HPDE6-E6E7 (cell line): ENCODE measurements around the gene CYREN.
"Not testable (repeated sequence)": the region's sequence is repeated elsewhere in the genome, so short reads cannot be mapped to it uniquely, and the experiment has no call there.

ENCODE experiments used
- DNase-seq: peaks from one replicate; pipeline ENCODE4 v3.0.0; 2011; ENCODE audit warnings: missing footprints; ENCODE audit errors: extremely low spot score

CYREN gene

DNA sequence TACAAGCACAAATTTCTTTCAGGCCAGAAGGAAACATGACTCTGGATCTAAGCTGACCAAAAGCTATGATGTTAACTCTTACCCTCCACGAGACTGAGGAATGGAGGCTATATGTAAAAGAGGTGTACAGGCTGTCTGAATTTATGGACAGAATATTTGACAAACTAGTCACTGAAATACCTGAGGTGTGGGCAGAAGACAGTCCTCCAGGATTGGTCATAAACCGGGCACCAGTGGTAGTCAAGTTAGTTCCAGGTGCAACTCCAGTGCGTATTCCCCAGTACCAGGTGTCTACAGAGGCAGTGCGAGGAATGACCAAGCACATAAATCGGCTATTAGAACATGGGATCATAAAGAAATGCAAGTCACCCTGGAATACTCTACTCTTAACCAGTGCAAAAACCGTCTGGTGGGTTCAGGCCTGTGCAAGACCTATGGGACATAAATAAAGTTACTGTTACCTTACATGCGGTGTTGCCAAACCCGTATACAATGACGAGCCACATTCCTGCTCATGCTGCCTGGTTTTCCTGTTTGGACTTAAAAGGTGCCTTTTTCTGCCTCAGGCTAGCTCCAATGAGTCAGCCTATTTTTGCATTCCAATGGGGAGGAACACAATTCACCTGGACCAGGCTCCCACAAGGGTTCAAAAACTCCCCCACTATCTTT, 6.7 kb upstream of the CYREN start:
- peak; percentile 76 for DNase-seq

DNA sequence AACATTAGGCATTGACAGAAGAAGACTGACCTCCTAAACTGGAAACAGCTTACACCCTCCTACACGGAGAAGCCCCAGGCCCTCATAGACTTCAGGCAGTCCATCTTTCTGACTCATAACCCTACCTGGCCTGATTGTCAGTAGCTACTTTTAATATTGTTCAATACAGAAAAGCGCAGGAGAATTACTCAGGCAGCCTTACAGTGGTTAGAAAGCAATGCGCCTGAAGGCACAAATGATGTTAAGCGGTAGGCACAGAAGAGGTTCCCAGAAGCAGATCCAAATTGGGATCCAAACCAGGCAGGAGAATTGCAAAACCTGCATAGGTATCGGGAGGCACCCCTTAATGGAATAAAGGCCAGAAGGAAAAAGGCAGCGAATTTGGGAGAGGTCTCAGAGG, 5.4 kb upstream of the CYREN start:
- no peak for DNase-seq

DNA sequence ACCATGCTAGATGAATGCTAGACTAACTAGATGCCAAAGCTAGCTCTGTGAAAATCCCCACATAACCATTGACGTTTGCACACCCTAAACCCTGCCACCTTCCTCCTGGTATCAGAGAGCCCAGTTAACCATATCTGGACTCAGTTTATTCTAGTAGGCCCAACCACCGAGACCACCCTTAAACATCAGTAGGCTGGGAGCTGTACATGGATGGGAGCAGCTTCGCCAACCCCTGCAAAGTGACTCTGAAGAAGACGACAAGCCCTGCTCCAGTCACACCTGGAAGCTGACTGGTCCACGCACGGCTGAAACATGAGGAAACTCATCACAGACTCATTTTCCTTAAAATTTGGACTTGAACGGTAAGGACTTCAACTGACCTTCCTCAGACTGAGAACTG, 4.4 kb upstream of the CYREN start:
- no peak for DNase-seq

GRCh38 chr7:135173916-135174315, 3.4 kb upstream of the CYREN start:
- not testable (repeated sequence) for DNase-seq

DNA sequence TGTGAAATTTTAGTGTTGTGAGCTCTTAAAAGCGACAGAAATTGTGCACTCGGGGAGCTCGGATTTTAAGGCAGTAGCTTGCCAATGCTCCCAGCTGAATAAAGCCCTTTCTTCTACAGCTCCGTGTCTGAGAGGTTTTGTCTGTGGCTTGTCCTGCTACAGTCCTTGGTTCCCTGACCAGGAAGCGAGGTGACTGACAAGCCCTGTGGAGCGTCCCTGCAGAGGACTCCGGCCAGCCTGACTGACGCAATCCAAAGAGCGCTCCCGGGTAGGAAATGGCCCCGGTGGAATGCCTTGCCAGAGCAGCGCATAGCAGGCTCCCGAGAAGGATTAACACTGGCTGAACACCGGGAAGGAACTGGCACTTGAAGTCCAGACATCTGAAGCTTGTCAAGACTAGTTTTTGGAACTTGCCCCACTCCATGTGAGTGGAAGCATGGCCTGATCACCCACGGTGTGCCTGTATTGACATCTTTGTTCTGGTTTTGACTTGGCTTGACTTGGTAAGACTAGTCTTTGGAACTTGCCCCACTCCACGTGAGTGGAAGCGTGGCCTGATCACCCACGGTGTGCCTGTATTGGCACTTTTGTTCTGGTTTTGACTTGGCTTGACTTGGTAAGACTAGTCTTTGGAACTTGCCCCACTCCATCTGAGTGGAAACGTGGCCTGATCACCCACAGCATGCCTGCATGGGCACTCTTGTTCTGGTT, 1.2 kb upstream of the CYREN start:
- DNase-seq: not testable (repeated sequence)

DNA sequence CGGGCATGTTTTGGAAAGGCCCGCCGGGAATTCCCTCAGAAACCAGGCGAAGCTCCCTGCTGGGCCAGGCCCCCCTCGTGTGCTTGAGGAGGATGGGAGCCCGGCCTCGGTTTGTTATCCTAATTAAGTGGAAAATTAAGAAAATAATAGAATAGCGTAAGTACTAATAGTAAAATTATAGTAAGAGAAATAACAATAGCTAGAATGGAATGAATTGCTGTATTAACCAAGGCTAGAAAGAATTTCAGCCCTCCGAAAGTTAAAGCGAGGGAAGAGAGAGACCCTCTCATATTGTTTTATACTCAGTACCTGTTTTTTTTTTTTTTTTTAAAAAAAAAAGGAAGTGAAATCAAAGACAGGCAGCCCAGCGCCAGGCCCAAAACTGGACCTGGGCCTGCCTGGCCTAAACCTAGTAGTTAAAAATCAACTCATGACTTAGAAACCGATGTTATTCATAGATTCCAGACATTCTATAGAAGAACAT, 533 bp upstream of the CYREN start:
- not testable (repeated sequence) for DNase-seq

DNA sequence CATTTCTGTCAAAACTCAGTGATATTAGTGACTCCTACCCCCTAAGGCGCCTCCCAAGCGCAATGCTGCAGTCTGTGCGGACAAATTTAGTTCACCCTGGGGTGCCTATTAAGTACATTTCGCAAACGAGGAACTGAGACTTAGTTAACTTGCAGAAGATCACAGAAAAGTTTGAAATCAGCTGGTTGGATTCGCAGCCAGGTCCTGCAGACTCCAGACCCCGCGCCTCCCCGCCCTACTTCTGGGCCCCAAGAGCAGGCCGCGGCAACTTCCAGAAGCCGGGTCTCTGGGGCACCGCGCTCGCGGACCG, 588 bp downstream of the CYREN start:
- no peak for DNase-seq

GRCh38 chr7:135169141-135169963, 1.2 kb downstream of the CYREN start:
- peak; percentile 60 for DNase-seq

DNA sequence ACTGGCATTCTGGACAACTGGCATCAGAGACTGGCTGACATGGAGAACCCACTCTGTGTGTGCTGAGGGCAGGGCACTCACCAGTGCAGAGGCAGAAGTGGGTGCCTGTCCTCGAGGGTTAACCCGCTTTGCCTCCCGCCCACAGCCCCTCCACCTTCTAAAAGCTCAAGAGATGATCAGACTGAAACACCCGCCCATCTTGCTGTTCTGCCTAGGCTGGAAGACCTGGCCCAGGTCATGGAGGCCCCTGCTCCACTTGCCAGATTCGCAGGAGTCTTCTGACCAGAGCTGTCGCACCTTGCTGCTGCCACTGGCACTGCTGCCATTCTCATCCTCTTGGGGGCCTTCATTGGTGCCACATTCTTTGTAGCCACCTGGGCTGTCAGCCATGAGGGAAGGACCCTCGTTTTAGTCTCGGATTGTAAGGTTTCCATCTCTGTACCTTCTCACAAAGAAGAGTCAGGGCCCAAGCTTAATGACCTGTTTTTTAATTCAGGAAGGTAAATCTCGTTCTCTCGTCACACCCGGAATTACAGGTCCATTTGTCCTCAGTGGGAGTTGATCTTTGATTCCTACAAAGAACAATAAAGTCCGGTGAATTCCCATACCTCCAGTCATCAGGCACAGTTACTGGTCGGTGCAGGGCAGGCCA, 1.9 kb downstream of the CYREN start:
- no peak for DNase-seq

DNA sequence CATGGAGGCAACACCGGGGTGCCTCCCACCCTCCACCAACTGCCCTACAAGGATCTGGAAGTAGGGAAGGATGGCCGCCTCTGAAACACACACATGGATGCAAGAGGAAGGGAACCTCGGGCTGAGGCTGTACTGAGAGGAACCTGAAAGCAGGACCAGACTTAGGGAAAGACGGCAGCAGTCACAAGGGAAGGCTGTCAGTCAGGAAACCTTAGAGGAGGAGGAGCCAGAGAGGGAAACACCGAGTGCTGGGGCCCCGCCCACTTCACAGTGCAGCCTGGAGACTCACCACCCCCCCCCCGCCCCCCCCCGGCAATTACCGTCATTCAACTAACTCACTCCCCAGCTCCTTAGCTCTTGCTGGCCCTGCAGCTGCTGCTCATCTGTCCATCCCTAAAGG, 2.5 kb downstream of the CYREN start:
- DNase-seq: no peak

GRCh38 chr7:135167365-135167917, 3.1 kb downstream of the CYREN start:
- no peak for DNase-seq

DNA sequence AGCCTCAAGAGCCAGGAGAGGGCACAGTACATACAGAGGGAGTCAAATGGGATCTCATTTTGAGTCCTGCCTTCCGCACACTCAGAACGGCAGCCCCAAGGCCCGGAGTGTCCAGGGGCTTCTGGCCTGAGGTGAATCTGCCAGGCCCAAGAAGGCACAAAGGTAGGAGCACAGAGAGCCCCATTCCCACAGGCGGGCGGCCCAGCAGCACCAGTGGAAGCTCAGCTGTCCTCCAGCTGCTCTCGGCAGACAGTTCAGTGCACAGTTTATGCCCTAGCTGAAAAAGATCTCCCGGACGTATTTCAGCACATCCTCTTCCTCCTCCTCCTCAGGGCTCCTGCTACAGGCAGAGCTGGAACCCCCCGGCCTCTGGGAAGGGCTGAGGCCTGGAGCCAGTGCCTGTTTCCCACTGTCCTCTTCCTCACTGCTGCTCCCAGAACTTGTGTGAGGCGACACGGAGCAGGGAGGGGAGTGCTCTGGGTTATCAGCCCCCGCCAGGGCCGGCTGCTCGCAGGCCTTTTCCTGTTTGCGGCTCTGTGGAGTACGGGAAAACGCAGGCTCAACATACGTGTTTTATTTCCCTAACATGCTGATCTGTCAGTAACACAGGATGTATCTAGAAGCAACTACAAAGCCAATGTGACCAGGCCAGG, 4.0 kb downstream of the CYREN start:
- DNase-seq: no peak

GRCh38 chr7:135165862-135166261, 4.6 kb downstream of the CYREN start:
- DNase-seq: no peak

GRCh38 chr7:135164357-135165061, 6.0 kb downstream of the CYREN start:
- DNase-seq: no peak

GRCh38 chr7:135162382-135163001, 8.0 kb downstream of the CYREN start:
- DNase-seq: no peak

DNA sequence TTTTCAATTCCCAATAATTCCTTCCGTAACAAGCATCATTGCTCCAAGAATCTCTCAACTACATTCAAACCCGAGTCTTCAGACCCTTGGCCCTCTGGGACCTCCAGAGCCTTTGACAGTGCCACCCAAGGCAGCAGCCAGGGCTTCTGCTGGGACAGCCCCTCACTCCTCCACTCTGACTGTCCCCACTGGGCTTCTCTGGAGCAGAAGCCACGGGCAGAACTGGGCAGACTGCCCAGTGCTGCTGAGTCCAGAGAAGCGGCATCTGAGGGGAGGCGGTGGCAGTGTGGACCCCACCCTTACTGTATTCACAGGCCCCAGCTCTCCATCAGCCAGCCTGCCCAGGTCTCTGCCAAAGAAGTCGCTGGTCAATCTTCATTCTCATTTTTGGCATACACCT, 8.8 kb downstream of the CYREN start:
- DNase-seq: no peak

GRCh38 chr7:135160858-135161653, 9.5 kb downstream of the CYREN start:
- DNase-seq: no peak

DNA sequence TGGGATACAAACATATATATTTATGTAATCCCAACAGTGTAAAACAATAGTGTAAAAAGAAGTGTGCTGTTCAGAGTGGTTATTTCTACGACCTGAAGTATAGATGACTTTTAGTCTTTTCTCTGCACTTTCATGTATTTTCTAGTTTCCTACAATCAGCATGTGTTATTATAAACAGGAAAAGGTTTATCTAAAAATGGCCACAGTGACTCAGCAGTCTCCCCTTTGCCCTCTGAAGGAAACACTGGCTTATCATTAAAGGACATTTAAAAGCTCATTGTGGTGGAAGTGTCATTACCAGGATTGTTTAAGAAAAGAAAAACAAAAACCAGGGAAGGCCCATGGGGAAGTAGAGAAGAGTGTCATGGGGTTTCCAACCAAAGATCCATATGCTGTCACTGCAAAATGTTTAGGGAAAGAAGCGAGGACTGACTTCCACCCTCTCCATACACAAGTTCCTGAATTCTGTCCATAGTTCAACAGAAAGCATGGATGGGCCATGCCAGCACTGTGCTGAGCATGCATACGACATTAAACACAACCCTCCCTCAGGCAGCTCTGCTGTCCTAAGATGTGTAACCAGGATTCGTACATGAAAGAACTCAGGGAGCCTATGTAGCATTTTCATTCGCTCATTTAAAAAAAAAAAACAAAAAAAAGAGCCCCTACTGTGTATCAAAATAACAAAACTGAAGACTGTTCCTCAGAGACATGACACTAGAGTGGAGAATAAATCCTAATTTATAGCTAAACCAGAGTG, 10.2 kb downstream of the CYREN start:
- DNase-seq: no peak
